NCI-H226 (cell line): Measurements from ENCODE around the gene PNMA8B.
"Not testable (repeated sequence)": the region's sequence is repeated elsewhere in the genome, so short reads cannot be mapped to it uniquely, and the experiment has no call there.

Experiments used
- DNase-seq: peaks from one replicate; pipeline ENCODE4 v3.0.0-alpha.2; 2015

The PNMA8B gene

DNA sequence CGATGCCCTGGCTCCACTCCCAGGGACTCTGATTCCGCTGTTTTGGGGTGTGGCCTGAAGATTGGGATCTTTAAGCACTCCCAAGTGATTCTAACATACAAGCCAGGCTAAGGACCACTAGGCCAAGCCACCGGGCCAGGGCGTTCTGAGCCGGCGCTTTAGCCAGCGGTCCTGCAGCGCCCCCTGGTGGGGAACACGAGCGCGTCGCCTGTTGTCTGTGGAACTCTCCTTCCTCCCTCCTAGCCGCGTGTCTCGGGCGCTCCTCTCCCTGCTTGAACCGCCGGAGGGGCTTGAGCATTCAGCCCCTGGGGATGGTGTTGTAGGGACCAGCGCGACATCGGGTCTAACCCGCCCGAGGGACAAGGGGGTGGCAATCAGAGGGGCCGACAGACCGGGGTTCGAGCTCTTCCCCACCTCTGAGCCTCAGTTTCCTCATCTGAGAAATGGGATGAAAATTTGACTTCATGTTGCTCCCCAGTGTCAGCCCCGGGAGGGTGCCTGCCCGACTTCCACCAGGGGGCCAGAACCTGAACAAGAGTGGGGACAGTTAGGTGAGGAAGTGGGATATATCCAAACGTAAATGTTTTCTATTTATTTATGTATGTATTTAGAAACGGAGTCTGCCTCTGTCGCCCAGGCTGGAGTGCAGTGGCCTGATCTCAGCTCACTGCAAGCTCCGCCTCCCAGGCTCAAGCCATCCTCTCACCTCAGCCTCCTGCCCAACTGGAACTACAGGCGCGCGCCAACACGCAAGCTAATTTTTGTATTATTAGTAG lies 18.0 kb upstream of the PNMA8B start:
- peak; percentile 45 for DNase-seq

DNA sequence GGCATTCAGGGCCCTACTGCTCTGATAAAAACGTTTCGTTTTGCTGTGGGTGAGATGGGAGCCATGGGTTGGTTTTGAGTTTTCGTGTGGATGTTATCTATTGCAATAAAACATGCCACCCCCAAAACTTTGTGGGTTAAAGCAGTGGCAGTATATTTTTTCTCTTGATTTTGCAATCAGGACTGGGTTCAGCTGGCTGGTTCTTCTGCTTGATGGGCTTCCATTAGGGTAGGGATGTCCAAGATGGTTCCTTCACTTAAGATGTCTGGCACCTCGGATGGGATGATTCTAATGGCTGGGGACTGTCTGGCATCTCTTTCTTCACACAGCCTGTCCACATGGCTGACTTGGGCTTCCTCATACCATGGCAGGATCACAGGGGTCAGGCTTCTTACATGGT lies 15.6 kb upstream of the PNMA8B start:
- no peak for DNase-seq

DNA sequence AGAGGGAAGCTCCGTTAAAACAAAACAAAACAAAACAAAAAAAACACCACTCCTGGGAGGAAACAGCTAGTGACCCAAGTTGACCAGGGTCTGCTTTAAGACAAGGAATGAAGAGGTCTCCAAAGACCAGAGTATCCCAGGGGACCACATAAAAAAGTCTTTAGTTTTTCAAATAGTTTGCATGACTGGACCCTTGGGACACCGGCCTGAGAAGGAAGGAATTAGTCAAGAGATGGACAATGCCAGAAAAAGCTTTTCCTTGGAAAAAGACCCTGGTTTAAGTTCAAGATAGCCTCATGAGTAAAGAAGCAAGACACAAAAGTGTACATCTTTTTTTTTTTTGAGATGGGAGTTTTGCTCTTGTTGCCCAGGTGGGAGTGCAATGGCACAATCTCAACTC lies 12.5 kb upstream of the PNMA8B start:
- no peak for DNase-seq

DNA sequence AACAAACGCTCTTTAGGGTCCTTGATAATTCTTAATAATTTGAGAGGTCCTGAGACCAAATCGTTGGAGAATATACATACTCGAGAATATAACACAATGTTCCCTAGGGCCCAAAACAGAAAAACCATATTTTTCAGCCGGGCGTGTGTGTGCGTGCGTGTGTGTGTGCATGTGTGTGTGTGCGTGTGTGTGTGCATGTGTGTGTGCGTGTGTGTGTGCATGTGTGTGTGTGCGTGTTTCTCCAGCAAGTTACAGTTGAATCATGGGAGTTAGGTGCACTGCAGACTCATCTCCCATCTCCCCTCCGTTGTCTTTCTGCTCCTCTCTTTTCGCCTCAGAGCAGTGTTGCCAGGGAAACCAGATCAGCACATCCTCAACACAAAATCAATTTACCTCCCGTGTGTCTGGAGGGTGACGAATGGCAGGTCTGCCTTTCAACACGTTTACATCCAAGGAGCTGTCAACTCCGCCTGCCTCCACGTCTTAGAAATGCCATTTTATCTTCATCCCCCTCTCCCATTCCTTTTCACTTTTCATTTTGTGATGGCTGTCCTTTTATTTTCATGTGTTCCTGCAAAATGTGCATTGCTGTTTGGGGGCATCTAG lies 8.3 kb upstream of the PNMA8B start:
- DNase-seq = no peak

DNA sequence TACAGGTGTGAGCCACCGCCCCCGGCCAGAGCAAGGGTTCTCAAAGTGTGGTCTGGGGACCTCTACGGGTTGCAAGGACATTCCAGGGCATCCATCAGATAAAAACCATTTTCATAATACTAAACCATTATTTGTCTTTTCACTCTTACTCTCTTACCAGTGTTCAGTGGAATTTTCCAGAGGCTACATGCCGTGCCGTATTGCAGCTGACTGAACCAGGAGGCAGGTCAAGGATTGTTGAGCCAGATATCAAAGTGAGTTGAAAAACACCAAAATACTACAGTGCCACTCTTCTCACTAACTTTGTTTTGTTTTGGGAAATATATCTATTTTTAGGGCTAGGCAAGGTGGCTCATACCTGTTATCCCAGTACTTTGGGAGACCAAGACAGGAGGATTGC lies 7.2 kb upstream of the PNMA8B start:
- no peak for DNase-seq

DNA sequence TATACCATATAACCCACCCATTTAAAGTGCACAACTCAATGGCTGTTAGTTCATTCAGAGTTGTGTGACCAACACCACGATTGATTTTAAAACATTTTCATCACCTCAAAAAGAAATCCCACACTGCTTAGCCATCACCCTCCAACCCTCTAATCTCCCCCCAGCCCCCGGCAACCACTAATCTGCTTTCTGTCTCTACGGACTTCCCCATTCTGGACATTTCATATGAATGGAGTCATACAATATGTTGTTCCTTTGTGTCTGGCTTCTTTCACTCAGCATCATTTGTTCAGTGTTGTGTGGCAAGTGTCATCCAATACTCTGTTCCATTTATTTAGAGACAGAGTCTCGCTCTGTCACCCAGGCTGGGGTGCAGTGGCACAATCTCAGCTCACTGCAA lies 4.0 kb upstream of the PNMA8B start:
- no peak for DNase-seq

DNA sequence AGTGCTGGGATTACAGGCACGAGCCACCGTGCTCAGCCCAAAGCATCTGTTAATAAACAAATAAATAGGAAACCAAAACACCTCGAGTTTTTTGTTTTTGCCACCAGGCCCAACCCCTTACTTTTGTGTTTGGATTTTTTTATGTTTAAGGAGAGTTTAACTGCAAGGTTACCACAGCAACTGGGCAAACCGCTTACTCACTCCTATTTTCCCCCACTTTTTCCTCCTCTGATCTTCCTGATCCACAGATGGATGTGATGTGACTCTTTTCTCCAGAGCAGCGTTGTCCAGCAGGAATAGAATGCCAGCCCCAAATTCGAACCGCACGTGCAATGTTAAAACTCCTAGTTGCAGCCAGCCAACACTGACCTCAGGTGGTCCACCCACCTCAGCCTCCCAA lies 2.1 kb upstream of the PNMA8B start:
- DNase-seq = no peak

DNA sequence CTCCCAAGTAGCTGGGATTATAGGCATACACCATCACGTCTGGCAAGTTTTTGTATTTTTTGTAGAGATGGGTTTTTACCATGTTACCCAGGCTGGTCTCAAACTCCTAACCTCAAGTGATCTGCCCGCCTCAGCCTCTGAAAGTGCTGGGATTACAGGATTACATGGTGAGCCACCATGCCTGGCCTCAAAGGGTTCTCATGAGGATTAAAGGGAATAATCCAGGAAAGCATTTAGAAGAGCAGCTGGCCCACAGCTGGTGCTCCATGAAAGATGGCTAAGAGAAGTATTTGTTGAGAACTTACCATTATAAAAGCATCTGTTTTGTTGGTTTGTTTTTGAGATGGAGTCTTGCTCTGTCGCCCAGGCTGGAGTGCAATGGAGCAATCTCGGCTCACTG lies 1.2 kb upstream of the PNMA8B start:
- not testable (repeated sequence) for DNase-seq

DNA sequence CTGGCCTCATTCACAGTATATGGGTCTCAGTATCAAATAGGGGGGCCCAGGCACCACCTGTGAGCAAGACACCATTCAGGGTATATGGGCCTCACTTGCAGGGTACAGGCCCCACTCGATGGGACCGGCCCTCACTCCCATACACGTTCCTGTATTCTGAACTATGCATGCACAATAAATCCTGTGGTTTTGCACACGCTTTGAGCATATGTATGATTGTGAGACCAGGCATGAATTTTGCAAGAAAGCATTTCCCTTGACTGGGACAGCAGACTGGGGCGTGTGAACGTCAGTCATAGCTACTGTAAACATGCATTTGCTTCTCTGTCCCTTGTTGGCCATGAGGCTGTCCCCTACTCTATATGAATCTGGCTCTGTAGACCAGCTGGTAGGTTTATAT lies 637 bp upstream of the PNMA8B start:
- no peak for DNase-seq

DNA sequence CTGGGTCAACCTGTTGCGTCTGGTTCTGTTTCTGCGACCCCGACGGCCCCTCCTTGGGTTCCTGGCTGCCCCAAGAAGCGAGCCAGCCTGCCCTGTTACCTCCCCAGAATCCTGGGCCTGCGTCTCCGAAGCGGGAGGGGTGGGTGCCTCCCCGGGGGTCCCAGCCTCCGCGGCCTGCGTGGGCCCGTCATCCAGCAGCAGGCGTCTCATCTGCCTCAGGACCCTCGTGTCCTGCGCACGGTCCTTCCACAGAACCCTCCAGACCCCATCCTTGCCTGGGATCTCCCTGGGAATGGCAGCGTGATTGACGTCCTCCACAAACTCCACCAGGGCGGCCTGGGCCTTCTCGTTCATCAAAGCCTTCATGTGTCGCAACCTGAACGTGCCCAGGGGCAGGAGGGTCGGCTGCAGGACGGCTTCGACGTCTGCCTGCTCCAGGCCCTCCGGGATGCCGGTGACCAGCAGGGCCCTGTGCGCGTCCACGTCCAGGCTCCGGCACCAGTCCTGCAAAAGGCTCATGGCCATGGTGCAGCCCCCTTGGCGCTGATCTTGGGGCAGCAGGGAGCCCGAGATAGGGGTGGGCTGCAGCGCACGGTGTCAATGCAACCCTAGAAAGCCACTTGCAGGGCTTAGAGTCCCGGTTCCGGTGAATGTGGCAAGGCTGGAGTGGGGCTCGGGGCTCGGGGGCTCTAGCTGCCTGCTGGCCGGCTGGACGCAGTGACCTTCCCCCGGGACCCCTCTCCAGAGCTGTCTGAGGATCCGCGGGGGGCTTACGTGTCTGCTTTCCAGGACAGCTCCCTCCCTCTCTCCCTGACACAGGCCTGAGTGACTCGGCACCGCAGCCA lies 504 bp downstream of the PNMA8B start:
- DNase-seq = no peak

DNA sequence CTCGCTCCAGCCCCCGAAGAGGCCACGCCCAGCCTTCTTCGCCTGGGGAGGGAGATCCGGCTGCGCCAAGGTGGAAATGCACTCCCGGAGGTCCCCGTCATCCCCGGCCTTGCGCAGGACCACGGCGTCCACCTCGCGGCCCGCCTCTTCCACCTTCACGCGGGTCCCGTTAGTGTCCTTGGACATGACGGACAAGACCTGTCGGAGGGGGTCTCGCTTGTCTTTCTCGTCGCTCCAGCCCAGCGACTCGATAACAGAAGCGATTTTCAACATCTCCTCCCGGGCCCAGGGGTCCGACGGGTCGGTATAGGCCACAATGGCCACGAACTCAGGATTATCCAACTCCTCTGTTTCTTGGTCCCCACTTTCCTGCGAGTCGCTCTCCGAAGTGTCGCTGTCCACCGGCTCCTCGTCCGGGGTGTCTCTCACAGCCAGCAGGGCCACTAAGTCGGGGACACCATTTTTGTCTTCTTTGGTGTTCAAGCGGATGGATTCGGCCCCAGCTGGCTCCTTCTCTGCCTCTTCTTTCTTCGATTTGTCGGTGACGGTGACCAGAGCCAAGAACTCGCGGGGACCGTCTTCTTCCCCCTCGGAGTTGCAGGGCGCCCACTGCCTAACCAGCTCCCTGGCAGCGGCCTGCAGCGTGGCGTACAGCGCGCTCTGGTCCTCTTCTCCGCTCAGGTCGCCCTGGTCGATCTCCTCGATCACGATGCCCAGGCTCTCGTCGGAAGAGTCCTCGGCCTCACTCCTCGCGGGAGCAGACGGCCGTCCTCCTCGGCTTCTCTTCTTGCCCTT lies 1.3 kb downstream of the PNMA8B start:
- DNase-seq = no peak

DNA sequence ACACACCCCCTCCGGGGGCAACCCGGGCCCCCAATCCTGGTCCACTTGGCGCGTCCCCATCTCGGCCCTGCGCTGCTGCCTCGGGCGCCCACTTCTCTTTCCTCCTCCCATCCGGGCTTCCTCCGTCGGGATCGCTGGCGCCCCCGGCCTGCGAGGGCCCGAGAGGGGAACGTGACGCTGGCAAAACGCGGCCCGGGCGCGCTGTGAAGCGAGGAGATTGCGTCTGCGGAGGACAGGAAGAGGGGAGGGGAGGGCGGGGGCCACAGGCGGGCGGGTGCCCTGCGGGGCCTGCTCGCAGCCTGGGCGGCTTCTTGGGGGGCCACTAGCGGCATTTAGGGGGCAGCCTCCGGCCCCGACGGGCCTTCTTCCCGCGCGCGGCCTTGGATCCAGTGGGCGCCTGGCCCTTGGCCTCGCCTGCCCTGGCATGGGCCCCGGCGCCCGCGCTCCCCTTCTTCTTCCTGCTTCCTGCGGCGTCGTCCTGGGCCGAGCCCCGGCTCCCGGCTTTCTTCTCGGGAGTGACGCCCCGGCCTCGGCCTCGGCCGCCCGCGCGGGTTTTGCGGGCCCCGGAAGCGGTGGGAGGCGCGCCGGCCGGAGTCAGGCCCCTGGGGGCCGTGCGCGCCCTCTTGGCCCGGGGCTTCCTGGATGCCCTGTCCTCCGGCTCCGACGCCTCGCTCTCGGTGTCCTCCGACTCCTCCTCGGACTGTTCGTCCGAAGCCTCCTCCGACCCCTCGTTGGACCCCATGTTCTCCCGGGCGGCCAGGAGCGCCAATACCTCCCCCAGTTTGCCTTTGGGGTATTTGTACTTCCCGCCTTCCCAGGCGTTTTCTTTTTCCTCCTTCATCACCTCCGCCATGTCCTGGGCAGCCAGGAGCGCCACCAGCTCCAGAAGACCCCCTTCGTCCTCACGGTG lies 2.2 kb downstream of the PNMA8B start:
- DNase-seq = no peak

DNA sequence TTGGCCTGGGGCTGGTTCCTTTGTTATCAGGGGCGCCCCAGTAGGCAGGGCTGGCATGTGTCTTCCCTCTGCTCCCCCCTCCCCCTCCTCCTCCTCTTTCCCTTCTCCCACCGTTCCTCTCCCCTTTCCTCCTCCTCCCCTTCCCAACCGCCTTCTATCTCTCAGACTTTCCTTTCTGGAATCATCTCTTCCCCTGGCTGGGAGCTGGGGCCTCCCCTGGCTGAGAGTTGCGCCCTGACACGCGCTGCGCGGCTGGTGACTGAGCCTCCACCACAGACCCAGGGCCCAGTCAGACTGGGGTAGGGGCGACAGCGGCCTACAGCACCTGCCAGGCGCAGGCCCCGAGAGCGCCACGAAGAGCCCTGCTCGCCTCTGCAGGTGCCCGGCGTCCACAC lies 2.8 kb downstream of the PNMA8B start:
- no peak for DNase-seq

DNA sequence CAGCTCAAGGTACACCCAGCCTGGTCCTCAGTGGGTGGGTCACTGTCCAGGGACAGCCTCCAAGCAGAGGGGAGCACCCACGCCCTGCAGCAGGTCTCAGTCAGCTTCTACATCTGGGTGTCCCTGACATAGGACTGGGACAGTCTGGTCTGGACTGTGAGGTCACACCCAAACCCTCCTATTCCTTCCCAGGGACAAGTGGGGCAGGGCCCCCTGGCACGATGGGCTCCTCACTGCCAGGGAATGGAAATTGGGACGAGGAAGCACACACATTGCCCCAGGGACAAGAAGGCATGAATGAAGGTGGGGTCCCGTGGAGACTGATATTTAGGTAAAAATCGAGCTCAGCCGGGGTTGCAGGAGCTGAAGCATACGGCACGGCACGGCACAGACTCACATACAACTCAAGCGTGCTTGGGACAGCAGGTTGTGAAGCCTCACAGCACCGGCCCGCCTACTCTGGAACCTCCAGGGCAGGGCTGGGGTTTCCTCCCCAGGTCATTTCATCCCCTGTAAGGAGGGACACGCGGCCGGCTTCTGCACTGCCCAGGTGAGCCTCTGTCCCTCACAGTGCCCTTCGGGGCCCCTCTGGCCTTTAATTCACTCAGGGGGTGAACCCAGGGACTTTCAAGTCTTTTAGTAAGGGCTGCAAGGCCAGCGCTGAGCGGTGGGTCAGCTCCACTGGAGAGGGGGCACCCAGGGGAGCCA lies 3.5 kb downstream of the PNMA8B start:
- DNase-seq = no peak

DNA sequence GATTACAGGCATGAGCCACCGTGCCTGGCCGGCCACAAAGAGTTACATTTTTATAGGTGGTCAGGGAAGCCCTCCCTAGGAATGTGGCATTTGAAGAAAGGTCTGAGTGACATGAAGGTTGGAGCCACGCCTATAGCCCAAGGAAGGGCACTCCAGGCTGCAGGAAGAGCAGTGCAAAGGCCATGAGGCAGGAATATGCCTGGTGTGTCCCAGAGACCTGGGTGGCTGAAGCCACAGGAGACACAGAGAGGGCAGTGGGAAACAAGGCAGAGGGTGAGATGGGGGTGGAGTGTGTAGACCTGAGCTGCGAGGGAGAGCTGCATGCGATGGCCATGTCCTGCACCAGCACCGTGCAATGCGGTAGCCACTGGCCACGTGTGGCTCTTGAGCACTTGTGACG lies 4.9 kb downstream of the PNMA8B start:
- DNase-seq = no peak

DNA sequence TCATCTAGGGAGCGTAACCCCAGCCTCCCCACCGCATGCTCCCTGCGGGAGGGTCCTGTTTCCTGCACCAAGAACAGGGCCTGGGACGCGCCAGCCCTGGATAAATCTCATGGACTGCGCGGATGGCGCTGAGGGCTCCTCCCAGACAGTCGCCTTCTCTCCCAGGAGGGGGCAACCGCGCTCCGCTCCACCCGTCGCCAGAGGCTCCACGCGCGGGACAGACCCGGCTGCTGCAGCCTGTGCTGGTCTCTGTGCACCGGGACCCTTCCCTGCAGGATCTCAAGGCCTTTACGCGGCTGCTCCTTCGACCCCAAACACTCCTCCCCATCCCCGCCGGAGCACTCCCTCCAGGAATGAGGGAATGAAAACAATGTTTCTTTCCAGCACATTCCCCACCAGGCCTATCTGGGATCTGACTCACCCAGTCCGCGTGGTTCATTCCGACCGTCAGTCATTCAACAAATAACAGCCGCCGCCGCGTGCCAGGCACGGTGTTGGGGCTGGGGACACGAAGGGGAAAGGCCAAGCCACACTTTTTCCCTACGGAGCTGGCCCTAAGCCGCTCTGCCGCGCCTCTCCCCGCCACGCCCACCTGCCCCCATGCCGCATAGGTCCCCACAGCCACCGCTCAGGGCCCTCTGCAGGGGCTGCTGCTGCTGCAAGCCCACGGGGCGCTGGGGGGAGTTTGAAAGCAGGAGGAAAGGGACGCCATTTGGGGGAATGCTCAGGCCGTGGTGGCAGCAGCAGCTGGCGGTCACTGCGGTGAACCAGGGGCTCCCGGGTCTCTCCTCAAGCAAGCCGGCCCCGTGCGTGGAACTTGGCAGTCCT lies 6.0 kb downstream of the PNMA8B start:
- DNase-seq = no peak

DNA sequence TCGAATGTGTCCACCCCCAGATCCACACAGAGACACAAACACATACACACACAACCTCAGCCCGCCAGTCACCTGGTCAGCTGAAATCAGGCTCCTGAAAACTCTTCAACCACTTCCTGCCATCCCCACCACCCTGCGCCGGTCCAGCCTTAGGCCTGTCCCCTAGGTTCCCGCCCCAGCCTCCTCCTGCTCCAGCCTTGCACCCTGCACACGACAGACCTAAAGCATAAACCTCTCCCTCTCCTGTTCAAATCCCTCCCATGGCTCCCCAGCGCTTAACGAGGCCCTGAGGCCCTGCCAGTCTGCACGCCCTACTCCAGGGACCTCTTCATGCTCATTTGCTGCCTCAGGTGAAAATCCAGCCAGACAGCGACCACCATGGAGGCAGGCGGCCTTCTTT lies 7.1 kb downstream of the PNMA8B start:
- no peak for DNase-seq

DNA sequence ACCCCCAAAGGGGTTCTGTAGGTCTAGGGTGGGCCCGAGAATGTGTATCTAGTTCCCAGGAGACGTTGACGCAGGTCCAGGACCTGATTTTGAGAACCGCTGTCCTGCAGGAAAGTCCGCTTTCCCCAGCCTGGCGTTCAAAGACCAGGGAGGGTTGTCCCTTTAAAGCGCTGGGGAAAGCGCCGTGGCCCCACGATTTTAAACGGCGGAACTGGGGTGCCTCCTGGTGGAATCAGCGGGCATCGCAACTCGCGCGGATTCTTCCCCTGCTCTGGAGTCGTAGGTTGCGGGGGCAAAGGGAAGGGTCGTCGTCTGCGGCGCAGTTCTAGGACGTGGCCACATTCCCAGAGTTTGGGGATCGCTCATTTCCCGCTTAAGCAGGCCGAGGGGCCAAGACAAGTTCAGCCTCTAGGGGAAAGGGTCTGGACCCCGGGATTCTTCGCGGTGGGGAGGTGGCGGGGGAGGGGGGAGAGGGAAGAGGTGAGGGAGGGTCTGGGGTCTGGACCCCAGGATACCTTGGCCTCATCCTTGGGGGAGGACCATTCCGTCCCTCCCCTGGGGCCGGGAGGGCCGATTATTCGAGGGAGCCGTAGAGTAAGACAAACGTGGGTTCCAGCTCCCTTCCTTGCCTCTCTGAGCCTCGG lies 7.7 kb downstream of the PNMA8B start:
- DNase-seq = peak; percentile 22

DNA sequence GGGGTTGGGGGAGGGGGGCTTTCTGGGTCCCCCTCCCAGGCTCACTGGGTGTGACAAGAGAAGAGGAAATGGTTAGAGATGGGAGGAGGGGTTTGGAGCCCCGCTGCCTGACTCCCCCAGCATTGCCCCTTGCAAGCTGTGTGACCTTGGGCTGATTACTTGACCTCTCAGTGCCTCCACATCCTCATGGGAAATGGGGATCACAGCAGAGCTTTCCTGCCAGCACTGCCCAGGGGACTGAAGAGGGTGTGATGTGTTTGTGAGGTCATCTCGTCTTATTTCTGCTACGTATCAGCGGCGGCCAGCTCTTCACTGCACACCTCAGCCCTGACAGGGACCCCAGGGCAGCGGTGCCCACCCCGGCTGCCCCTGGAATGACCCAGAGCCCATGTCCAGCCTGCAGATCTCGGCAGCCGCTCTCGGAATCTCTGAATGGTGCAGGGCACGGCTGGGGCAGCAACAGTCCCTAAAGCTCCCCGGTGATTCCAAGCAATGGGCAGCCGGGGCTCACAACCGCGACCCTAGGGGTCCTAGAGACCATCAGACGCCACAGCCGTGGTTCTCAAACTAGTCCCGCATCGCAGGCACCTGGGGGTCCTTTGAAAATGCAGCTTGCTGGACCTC lies 8.4 kb downstream of the PNMA8B start:
- no peak for DNase-seq
